Spleen (tissue), 11 donors: ENCODE results near the gene LRP2. TPM values are rescaled to one million over a fixed set of nuclear protein-coding genes. Genes with fewer than 3 reads are reported as not detected.

Experiments
- DNase-seq: peaks from one replicate; pipeline ENCODE4 v3.0.0-alpha.2; 2020
- H3K27ac ChIP-seq, 8 donors: fragments of 200-600 bp; sonication (generic) in 7 of 8; 1 replicate in 4 of 8; 2 replicates in 4 of 8; pipeline versions ENCODE4 v1.5.0 to v1.8.0; 2016 to 2021; ENCODE audit warnings: inconsistent platforms in 4 of 8, mild to moderate bottlenecking in 4 of 8, moderate library complexity in 1 of 8
- H3K27me3 ChIP-seq, 7 donors: fragments of 200-600 bp; sonication (generic) in 6 of 7; replicated peaks in 1 of 7; 1 replicate in 4 of 7; 2 replicates in 3 of 7; pipeline versions ENCODE4 v1.5.0 to v1.8.0; 2016 to 2021; ENCODE audit warnings: inconsistent platforms in 3 of 7, mild to moderate bottlenecking in 1 of 7
- H3K36me3 ChIP-seq, 6 donors: fragments of 200-600 bp; sonication (generic) in 5 of 6; 1 replicate in 4 of 6; 2 replicates in 2 of 6; pipeline versions ENCODE4 v1.5.0 to v1.8.0; 2016 to 2021; ENCODE audit warnings: inconsistent platforms in 2 of 6
- H3K4me1 ChIP-seq, 6 donors: fragments of 200-600 bp; sonication (generic) in 5 of 6; 1 replicate in 3 of 6; 2 replicates in 3 of 6; pipeline versions ENCODE4 v1.5.0 to v1.8.0; 2016 to 2021; ENCODE audit warnings: inconsistent platforms in 3 of 6
- H3K4me3 ChIP-seq, 8 donors: fragments of 200-600 bp; sonication (generic) in 7 of 8; 1 replicate in 4 of 8; 2 replicates in 4 of 8; pipeline versions ENCODE4 v1.5.0 to v1.8.0; 2016 to 2021; ENCODE audit warnings: inconsistent platforms in 4 of 8, mild to moderate bottlenecking in 4 of 8, moderate library complexity in 2 of 8
- H3K9me3 ChIP-seq, 8 donors: fragments of 200-600 bp; sonication (generic) in 7 of 8; 1 replicate in 4 of 8; 2 replicates in 4 of 8; pipeline versions ENCODE4 v1.5.0 to v1.8.0; 2016 to 2021; ENCODE audit warnings: inconsistent platforms in 4 of 8
- POLR2A ChIP-seq, 3 donors: fragments of 450-650 bp; IDR thresholded peaks; one replicate each; pipeline ENCODE4 v1.5.1; 2017; ENCODE audit warnings: antibody characterized with exemption in 3 of 3, mild to moderate bottlenecking in 1 of 3
- POLR2AphosphoS5 ChIP-seq, 3 donors: sonication (generic); formaldehyde crosslinking; IDR thresholded peaks; one replicate each; pipeline ENCODE4 v1.5.1; 2017; ENCODE audit warnings: antibody characterized with exemption in 3 of 3
- WGBS, 5 donors: extraction: QIAGEN DNeasy Blood & Tissue Kit in 3 of 5; methylation state at CpG; one replicate each; pipeline versions ENCODE4 v1.1.5 to v1.1.7; 2013 to 2018; 5-methylcytosine and 5-hydroxymethylcytosine counted together
- intact Hi-C: fragments of 100-400 bp; cut with DNase I; formaldehyde crosslinking; loops from one replicate; pipeline ENCODE4 v1.15.0; 2023; ENCODE audit warnings: low total_unique reads
- polyA plus RNA-seq, 3 donors: library from polyadenylated mRNA; stranded (reverse); fragments of 200-250 nt; gene quantifications; one replicate each; pipeline ENCODE4 v1.2.1, GENCODE V29; 2013
- total RNA-seq, 7 donors: library from RNA; depleted of rRNA in 3 of 7; stranded (reverse); fragments of >200 nt in 3 of 7; fragmentation: NEBNext Ultra II Directional in 4 of 7; extraction: Animal tissue kit (Norgen Biotek cat#: 25700) in 4 of 7; gene quantifications; one replicate each; pipeline versions ENCODE4 v1.1.0 to v1.2.1, GENCODE V29; 2016 to 2021
- TF ChIP-seq, protein P1 (sequence below), 11 experiments: fragments of 200-600 bp in 7 of 11; fragments of 450-650 bp in 4 of 11; sonication (generic) in 4 of 11; IDR thresholded peaks in 8 of 11; conservative IDR thresholded peaks in 3 of 11; 1 replicate in 7 of 11; 2 replicates in 4 of 11; pipeline versions ENCODE4 v1.4.0 to v1.8.0; 2016 to 2021; ENCODE audit warnings: antibody characterized with exemption in 11 of 11, inconsistent platforms in 4 of 11, mild to moderate bottlenecking in 1 of 11
- donor health status: healthy with polysubstance abuse.
- donor health status: DM: no; HTN: no; CAD: no; lungs with moderate emphysema.
- donor health status: DM: no; HTN: no; CAD: no.
- donor health status: Bipolar disorder and iron deficiency.
- donor health status: healthy.
- donor health status: DM: no; HTN: no; CAD: no.
- donor health status: DM: yes; HTN: yes; CAD: no.

Gene LRP2
- total and polyA plus RNA-seq, 10 donors = not detected

DNA sequence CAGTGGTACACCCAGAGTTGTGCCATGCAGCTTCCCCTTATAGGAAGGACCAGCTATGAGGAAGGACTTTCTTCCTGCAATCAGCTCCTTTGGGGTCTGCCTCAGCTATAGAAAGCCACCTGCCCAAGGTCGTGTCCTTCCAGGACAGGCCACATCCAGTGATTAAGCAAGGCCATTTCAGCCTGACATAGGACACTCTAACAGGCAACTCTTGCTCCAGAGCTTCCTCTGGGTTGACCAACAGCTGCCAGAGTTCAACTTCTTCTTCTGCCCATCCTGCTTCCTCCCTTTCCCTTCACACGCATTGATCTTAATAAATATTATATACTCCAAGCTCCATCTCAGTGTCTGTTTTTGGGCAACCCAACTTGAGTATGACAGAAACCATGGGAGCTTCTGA lies 12.8 kb downstream of the LRP2 start:
- DNase-seq = no peak
- Histone ChIP-seq H3K36me3 (no peaks in the 10 kb centered on the region), H3K27ac (no peak overlapping the region), H3K27me3 (no peaks in the 10 kb centered on the region), H3K4me1 (no peaks in the 10 kb centered on the region), H3K4me3 (no peak overlapping the region), H3K9me3 (no peaks in the 10 kb centered on the region)
- 40 to 75% (median 66%) methylated on average over 2 of the region's 2 CpGs for WGBS, 5 donors
- TF ChIP-seq POLR2A (IDR thresholded peaks at IDR 0.05) = no peak
- TF ChIP-seq, protein P1, sequence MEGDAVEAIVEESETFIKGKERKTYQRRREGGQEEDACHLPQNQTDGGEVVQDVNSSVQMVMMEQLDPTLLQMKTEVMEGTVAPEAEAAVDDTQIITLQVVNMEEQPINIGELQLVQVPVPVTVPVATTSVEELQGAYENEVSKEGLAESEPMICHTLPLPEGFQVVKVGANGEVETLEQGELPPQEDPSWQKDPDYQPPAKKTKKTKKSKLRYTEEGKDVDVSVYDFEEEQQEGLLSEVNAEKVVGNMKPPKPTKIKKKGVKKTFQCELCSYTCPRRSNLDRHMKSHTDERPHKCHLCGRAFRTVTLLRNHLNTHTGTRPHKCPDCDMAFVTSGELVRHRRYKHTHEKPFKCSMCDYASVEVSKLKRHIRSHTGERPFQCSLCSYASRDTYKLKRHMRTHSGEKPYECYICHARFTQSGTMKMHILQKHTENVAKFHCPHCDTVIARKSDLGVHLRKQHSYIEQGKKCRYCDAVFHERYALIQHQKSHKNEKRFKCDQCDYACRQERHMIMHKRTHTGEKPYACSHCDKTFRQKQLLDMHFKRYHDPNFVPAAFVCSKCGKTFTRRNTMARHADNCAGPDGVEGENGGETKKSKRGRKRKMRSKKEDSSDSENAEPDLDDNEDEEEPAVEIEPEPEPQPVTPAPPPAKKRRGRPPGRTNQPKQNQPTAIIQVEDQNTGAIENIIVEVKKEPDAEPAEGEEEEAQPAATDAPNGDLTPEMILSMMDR (IDR thresholded peaks at IDR 0.05 in 8 of 11, conservative IDR thresholded peaks at IDR 0.05 in 3 of 11) = no peak
- TF ChIP-seq POLR2AphosphoS5 (IDR thresholded peaks at IDR 0.05) = no peak
- intact Hi-C loops = no loop called here

DNA sequence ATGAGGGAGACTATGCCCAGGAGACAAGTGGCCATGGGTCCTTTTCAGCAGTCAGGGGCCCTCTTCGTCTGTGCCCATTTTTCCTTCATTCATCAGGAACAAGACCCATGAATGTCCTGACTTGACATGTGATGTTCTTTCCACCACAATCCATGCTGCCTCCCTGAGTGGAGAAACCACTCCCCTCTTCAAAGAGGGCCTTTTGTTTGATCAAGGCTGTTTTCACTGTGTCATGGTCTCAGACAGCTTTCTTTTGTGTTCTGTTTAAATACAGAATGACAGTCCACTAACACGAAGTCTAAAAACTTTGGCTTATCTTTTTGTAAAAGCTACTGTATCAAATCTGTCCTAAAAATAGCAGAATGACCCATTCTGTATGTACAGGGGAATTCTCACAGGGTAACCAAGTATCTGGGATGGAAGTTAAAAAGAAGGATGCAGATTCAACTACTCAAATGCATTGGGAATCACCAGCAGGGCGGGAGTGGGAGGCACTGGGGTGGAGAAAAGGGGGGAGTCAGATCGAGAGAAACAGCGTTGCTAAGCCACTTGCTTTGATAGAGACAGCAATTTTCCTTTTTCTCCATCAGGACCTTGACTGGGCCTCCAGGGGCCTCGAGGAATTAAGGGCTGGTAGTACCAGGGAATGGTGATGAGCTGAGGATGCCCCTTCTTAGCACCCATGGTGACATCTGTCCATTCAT lies 13.9 kb downstream of the LRP2 start:
- intact Hi-C loops = no loop called here
- WGBS, 5 donors = 60 to 87% (median 80%) methylated on average over 6 of the region's 6 CpGs
- DNase-seq = no peak
- Histone ChIP-seq H3K9me3 (no peaks in the 10 kb centered on the region), H3K36me3 (no peaks in the 10 kb centered on the region), H3K4me3 (no peak overlapping the region), H3K27me3 (no peaks in the 10 kb centered on the region), H3K4me1 (no peaks in the 10 kb centered on the region), H3K27ac (no peak overlapping the region)
- TF ChIP-seq, protein P1 (IDR thresholded peaks at IDR 0.05 in 8 of 11, conservative IDR thresholded peaks at IDR 0.05 in 3 of 11) = no peak
- TF ChIP-seq POLR2AphosphoS5 (IDR thresholded peaks at IDR 0.05) = no peak
- no peak for TF ChIP-seq POLR2A (IDR thresholded peaks at IDR 0.05)

DNA sequence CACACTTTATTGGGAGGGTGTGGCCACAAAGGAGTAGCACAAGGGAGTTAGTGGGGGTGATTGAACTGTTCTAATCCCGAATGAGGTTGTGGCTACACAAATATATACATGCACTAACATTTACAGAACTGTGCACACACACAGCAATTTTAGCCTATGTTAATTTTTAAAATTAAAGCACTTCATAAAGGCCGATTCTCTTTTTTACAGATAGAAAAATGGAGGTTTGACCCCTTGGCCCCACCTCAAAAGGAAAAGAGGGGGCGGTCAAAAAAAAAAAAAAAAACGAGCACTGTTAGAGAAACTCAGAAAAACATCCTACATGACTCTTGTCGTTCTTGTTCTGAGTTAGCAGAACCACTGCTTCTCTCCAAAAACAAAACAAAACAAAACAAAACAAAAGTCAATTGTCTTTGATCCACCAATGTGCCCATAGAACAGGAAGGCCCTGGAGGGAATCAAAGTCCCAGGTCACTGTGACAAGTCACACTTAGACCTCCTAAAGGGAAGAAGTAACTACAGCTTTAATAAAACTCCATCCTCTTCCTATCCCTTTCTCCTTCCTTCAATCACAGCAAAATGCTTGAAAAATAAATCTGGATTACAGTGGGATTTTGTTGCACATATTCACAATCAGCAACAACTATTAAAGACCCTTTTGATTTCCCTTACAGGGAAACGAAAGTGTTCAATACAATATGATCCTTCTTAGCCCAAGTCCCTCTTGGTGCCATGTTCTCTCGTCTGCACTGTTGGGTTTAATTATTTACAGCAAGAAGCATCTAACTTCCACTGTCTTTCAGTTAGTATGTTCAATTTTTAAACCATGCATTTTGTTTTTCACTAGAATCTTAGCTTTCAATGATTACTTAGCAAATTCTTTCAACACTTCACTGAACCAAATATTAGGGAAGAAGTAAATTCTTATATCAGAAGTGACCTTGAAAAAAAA lies 16.6 kb downstream of the LRP2 start:
- no peaks in the 10 kb centered on the region for H3K9me3 ChIP-seq
- TF ChIP-seq POLR2A (IDR thresholded peaks at IDR 0.05) = no peak
- no peak for TF ChIP-seq POLR2AphosphoS5 (IDR thresholded peaks at IDR 0.05)
- TF ChIP-seq, protein P1 (IDR thresholded peaks at IDR 0.05 in 8 of 11, conservative IDR thresholded peaks at IDR 0.05 in 3 of 11) = no peak
- WGBS, 5 donors = 65 to 80% (median 74%) methylated on average over 7 of the region's 7 CpGs

More for the DNA sequence above, 16.6 kb downstream of the LRP2 start:
- H3K27ac ChIP-seq = no peak overlapping the region
- no peaks in the 10 kb centered on the region for H3K4me1 ChIP-seq
- no peaks in the 10 kb centered on the region for H3K36me3 ChIP-seq
- intact Hi-C loops = no loop called here
- no peak overlapping the region for H3K4me3 ChIP-seq
- no peak for DNase-seq
- peaks cover 0 to 3% (median 0%) of the 10 kb centered on the region in 7 donors for H3K27me3 ChIP-seq
